Stimulated activated CD8-positive, alpha-beta memory T cell treated with anti-CD3 and anti-CD28 coated beads, Interleukin-7, amount 100 ng/mL, for 4 hours (primary cell): ENCODE data around the gene CHD6.

ENCODE experiments used
- DNase-seq, 2 donors: peaks; one replicate each; pipeline ENCODE4 v3.0.0-alpha.2; 2020; ENCODE audit warnings: low read depth in 2 of 2

The CHD6 gene

DNA sequence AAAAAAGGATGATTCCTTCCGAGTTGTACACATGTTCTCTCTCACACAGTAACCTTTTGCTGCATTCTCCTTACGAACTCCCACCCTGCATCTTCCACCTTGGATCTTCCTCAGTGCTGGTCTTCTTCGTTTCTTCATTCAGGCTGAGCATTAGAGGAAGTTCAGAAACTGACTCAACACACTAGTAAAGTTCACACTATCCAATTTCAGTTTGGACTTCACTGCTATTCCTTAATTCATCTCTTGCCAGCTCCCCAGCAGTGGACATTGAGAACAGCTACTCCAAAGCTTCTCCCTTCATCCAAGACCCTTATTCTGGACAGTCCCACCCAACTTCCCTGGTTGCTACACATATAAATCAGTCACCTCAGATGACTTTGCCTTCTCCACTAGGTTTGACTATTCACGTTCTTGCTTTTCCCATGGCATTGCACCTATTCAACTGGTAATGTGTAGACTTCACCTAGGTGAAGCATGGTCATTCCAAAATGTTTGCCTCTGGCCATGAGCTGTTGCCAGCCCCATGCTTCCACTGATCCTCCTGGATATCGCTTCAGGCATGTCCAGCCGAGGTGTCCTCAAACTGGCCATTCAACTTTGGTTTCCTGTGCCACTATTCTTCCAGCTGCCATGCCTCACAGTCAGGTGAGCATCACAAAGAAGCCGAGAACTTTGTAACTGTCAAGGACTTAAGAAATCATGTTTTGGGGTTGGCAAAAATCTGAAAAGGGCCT lies 147.6 kb downstream of the CHD6 start:
- no peak for DNase-seq

DNA sequence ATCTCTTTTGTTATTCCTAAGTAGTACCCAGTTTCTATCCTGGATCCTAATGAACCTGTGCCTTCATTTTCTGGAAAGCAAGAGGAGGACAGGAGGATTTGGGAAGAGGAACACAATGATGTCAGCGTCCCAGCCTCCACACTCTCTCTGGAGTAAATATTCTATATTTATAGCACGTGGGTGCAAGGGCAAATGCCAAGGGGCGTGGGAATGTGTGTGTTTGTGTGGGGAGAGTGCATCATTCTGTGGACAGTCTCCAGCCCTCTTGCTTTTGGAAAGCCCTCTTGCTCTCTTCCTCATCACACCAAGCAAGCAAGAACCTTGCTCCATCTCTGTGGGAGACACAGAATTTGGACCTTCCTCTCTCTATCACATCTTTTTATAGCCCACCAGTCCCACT lies 148.3 kb downstream of the CHD6 start:
- no peak for DNase-seq

DNA sequence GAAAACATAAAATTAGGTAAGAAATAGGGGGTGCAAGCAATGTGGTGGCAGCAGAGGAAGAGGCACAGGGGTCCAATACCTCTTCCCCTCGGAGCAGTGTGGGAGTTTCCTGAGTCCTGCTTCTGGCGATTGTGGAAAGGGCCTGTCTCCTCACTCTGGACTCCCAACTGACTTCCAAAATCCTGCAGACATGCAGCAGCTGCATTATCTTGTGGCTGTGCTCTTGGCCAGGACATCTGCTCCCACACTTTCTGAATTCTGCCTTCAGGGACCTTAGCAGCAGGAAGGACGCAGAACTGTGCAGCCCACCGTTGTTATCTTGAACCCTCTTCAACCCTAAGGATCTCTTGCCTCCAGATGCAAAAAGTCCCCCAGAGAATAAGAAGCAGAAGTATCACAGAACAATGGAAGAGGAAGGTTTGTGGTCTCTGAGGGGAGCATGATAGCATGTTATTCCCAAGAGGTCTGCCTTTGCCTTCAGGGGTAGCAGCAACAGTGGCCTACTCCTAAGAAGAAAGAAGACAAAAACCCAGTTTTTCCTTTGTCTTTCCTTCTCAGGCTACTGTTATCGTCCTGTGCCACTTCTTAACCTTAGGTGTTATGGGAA lies 149.1 kb downstream of the CHD6 start:
- DNase-seq, result no peak

DNA sequence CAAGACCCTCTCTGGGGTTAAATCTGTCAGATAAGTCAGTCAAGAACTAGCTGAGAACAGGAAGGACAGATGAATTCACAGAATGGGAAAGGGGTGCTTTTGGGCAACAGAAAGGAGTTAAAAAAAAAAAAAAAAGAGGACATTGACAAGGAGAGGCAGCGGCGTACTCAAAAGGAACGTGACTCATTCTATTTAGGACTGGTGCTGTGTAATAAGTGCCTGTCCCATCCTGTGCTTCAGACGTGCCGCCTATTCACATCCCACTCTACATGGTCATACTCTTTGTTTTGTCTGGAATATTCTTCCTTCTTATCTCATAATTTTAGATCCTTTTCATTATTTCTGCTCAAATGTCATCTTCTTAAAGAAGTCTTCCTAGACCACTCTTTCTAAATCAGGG lies 150.5 kb downstream of the CHD6 start:
- DNase-seq, result no peak

DNA sequence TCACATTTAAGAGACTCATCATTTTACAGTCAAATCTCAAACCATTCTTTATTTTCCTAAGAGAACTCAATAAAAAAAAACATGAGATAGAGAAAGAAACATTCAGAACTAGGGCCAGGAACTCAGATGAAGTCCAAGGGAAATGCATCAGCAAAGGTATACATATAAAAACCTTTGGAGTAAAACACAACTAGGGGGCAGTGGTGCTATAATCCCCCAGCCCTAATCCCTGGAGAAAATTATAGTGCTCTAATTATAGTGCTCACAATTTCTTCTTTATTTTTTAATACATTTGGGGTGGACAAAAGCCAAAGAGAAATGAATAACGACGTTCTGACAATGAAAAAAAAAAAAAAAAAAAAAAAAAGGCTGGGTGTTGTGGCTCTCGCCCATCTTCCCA lies 151.0 kb downstream of the CHD6 start:
- DNase-seq, result no peak

DNA sequence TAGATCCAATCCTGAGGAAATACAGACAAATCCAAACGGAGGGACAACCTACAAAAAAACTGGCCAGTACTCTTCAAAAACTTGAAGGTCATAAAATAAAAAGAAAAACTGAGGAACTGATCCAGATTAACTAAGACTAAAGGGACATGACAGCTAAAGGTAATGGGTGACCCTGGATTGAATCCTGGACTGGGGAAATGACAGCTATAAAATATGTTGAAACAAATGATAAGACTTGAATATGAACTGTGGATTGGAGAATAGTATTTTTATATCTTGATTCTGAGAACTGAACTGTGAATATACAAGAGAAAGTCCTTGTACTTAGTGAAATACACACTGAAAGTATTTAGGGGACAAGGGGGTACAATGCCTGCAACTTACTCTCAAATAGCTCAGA lies 154.6 kb downstream of the CHD6 start:
- DNase-seq, result no peak

DNA sequence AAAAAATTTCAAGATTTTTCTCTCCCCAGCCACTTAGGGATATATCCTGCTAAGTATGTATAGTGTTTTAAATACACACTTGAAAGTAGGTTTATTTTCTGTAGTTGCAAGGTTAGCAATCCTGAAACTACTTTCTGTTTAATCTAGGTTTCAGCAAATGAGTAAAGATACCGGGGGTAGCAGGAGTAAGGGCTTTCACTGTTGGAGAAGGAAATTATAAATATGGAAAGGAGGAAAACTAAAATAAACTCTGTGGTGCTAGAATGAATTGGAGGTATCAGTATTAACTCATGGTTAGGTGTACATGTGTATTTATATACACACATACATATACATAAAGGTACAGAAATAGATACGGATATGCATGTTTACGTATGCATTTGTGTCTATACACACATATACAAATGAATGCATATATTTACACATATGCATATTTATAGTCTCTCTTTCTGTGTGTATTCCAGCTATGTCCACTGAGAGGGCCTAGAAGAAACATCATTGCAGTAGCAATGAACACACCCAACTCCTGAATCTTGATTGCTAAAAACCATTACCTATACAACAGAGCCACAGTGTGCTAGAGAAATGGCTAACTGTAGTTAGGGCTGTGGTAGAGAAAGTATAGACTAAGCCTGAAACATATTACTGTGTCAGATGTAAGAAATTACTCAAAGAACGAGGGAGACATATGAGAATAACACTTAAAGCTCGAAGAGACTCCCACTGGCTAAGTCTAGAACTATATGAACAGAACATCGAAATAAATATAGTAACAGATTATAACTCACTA lies 155.6 kb downstream of the CHD6 start:
- no peak for DNase-seq

DNA sequence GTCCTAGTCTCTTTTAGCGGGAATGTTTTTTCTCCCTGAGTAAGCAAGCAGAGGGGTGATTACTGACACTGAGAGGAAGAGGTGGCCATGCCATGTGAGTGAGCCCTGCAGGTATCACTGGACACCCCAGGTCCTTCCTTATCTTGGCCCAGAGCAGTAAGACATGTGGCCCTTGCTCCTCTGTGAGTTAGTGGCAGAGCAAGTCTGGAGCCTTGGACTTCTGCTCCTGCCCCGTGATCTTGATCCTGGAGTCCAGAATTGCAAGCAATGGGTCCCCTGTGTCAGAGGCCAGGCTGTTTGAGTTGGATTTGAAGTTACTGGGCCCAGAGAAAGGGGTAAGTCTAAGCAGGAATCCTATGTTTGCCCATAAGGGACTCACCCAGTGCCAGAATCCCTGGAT lies 159.4 kb downstream of the CHD6 start:
- DNase-seq, result no peak

DNA sequence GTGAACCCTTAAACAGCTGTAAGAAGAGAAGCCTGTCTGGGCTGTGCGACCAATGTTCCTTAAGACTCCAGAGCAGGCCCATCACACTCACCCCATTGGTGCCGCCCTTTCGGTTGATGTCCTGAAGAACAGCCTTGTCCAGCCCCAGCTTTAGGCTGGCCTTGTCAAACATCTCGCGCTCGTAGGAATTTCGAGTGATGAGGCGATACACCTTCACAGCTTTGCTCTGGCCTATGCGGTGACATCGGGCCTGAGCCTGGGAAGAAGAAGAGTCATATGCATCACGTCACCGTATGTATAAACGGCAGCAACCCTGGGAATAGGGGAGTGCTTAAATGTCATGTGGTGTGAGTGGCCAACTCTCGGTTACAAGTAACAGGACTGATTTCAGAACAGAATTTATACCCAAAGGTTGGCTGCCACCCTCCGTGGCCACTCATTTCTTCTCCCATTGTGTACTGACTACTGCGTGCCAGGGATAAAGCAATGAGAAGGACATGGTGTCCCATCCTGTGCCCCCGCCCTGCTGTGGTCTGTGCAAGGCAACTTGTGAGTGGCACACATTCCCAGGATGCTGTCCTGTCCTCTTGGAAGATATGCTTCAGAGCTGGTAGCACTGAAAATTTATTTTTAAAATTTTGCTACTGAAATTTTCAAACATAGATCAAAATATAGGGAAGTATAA lies 160.9 kb downstream of the CHD6 start:
- DNase-seq, result no peak

DNA sequence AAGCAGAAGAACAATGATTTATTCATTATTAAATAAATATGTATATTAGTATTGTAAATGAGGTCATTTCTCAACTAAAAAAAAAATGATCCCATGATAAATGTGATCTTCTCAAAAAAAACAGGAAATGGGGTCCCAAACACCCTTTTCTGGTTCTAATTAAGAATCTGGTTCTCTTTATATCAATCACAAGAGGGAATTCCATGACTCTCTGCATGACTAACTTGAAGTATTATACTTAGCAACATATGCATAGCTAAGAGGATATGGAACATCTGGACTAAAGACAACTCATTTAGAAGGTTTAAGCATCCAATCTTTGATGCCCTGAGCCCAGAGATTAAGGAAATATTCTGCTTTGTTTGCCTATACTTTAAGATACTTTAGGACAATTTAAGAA lies 161.8 kb downstream of the CHD6 start:
- no peak for DNase-seq

DNA sequence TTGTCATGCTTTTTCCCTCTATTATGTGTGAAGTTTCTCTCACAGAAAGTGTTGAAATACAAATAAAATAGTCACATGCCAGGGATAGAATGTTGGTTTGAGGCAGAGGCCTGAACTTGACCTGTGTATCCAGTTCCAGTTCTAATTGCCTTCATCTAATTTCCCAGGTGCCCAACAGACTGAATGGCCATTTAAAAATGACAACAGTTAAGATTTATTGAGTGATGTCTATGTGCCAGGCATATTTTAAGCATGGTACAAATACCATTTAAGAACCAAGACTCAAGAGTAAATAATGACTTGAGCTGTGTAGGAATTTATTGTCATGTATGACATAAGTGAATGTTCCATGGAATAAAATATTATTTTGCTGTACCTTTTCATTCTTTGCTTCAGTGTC lies 163.9 kb downstream of the CHD6 start:
- DNase-seq, result no peak

DNA sequence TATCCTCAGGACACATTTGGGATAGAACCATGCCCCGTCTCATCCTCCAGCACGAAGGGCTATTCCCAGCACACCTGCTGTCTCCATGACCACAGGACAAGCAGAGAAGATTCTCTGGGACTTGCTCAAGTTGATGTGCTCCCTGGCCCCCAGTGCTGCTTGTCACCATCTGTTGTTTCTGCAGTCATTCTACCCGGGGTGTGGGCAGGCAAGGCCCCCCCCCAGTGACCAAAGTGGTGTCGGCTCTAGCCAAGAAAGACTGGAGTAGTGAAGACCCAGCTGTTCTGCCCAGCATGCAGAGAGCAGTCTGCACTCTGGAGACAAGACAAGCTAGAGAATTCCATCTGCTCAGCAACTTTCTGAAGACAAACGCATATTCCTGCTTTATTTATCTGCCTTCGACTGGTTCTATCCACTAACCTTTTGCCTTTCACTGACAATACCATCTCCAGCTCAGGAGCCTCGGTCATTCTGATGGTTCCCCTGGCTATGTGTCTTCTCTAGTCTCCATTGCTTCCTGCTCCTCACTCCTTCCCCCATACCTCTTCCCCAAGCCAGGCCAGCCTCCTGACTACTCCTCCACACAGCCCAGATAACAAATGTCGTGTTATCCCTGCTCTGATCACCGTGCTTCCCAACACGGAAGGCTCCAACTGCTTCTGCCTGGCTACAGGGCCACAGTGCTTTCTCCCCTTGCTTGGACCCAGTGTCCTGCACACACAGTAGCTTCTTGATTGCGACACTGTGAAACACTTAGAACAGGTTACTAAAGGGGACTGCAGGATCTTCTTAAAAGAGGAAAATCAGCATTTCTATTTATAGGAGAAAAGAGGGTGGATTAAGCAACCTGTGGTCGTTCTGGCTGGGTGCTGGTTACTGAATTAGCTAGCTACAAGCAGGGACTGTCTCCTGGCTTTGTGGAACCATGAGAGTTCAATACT lies 164.9 kb downstream of the CHD6 start:
- DNase-seq, result no peak

DNA sequence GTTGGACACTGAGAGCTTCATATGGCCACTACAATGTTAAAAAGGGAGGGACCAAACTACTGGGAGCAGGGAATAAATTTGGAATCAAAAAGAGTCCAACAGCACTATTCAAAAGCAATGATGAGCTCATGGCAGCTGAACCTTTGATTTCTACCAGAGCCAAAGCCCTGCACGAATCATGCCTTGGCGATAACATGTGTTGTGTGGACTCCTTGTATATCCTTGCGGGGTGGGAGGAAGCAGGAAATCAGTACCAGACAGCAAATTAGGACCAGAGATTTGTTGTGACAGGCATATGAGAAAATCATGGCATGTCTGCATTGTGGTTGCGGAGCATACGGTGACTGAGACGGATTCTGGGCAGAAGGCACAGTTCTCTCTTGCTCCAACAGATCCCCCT lies 166.0 kb downstream of the CHD6 start:
- no peak for DNase-seq

DNA sequence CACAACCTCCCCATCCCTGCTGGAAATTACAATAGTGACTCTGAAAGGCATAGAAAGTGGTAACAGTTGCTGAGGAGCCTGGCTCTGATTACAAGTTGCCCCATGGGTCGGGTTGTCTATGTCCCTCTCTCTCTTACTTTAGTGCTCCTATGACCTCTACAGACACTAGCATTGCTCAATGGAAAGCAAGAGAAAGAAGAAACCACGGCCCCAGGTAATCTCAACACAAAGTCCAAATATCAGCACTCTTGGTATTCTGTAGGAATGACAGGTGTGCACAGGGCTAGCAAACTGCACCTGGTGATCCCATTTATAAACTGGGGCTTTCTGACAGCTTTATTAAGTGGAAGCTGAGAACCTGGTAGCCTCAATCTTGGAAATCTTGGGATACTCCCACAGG lies 171.2 kb downstream of the CHD6 start:
- DNase-seq, result no peak

DNA sequence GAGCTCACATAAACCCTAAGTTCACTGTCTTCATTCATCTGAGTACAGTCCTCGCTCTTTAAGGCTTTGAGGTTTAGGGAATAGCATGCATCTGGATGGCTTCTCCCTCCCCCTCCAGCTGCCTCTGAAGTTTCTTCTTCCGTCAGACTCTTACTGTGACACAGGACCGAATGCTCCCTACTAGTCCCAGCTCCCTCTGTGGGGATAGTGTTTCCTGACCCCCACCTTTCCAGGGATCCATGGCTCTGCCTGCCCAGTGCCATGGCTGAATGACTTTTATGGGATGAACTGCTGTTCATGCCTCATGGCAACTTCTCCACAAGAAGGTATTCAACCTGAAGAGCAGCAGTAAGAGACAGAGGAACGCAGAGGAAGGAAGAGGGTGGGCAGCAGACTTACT lies 171.7 kb downstream of the CHD6 start:
- DNase-seq, result no peak

DNA sequence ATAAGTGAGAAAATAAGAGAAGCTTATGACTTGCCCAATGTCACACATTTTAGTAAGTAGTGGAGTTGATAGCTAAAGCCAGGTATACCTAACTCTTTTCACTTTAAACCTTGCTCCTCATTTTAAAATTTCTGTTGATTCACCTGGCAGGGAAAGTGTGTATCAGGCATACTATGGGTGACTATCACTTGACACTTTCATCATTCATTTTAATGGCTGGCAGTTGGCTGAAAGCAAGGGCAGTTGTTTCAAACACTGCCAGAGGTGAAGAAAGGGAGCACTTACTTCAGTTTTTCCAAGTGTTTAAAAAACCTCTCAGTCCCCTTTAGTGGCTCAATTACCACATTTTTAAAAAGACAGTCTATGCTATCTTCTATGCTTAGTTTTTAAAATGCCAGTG lies 173.4 kb downstream of the CHD6 start:
- DNase-seq, result no peak

DNA sequence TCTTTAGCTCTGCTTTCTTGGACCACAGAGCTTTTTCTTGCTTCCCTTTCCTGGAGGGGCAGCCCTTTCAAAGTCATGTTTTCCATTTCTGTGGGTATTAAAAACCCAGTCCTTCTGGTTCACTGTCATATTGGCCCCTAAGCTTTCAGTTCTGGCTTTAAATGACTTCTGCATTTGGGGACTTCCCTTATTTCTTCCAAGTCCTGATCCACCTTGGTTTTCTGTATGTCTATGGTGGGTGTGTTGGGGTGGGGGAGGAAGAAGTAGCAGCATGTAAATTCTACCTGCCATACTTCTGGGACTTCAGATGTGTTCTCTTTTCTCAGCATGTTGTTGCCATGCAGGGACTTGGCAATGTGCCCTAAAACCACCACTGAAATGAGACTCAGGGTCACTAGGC lies 174.5 kb downstream of the CHD6 start:
- no peak for DNase-seq

DNA sequence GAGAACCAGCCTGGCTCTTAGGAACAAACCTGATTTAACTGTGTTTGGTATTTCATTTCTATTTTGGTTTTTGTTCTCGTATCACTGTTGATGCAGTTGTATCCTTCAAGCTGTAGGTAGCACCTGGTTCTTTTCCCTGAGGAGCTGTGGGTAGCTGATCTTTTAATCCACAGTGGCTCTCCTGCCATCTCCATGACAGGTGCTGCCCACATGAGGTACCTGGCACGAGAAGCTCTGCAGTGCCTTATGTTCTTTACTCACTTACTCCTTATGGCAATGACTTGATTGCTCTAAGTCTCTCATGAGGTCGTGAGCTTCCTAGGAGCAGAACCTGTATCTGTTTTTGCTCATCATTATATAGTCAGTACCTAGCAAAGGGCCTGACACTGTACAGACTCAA lies 177.3 kb downstream of the CHD6 start:
- no peak for DNase-seq

DNA sequence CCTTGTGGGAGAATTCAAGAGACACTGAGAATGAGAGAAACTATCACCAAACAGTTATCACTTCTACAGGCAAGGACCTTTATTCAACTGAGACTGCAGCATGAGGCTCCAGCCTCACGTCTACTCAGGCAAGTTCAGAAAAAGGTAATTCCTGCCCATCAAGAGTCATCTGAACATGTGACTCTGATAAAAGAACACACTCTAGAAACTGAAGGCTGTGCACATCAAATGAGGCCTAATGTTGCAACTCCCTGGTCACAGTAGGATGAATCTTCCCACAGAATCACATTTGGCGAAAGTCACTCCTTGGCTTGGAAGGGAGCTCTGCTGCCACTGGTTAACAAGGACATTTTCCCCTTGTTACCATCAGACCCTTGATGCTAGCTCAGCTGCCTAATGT lies 180.3 kb downstream of the CHD6 start:
- no peak for DNase-seq

DNA sequence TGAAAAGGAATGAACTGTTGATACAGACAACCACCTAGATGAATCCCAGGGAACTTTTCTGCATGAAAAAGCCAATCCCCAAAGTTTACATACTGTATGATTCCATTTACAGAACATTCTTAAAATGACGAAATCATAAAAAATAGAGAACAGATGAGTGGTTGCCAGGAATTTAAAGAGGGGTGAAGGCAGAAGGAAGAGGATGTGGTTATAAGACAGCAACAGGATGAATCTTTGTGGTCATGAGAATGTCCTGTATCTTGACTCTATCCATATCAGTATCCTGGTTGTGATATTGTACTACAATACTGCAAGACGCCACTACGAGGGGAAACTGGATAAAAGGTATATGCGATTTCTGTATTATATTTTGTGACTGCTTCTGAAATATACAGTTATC lies 181.5 kb downstream of the CHD6 start:
- DNase-seq, result no peak

DNA sequence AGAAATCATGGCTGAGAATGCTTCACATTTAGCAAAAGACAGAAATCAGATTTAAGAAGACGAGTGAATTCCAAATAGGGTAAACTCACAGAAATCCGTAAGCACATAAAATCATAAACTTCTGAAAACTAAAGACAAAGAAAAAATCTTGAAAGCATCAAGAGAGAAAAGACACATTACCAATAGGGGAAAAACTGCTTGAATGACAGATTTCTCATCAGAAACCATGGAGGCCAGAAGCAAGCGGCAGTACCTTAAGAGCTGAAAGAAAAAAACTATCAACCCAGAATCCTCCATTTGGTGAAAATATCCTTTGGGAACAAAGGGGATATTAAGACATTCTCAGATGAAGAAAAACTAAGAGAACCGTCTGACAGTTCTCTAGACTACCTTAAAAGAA lies 185.0 kb downstream of the CHD6 start:
- no peak for DNase-seq
